SK-N-SH treated with all-trans-retinoic acid at 6 μM for 48 hours (cell line): ENCODE measurements around the gene CD55.

Experiments
- CSDC2 ChIP-seq: fragments of 250-450 bp; sonication (Bioruptor Pico); IDR thresholded peaks from 2 replicates; pipeline ENCODE4 v1.5.0; 2020; ENCODE audit warnings: mild to moderate bottlenecking, moderate library complexity
- ESRRG ChIP-seq: fragments of 250-450 bp; sonication (Bioruptor Pico); IDR thresholded peaks from 2 replicates; pipeline ENCODE4 v1.6.1; 2021; ENCODE audit warnings: mild to moderate bottlenecking
- ISL1 ChIP-seq: fragments of 250-450 bp; sonication (Bioruptor Pico); IDR thresholded peaks from 2 replicates; pipeline ENCODE4 v2.1.2; 2022; ENCODE audit warnings: mild to moderate bottlenecking, moderate library complexity
- ZC3H10 ChIP-seq: fragments of 250-450 bp; sonication (Bioruptor Pico); IDR thresholded peaks from 2 replicates; pipeline ENCODE4 v1.5.1; 2021; ENCODE audit warnings: mild to moderate bottlenecking, moderate library complexity
- ZFP30 ChIP-seq: fragments of 450-650 bp; formaldehyde crosslinking; IDR thresholded peaks from 2 replicates; pipeline ENCODE4 v1.5.0; 2022; ENCODE audit warnings: mild to moderate bottlenecking, moderate library complexity
- ZNF8 ChIP-seq: fragments of 450-650 bp; formaldehyde crosslinking; IDR thresholded peaks from 2 replicates; pipeline ENCODE4 v1.5.0; 2020; ENCODE audit warnings: mild to moderate bottlenecking, moderate library complexity
- TF ChIP-seq, protein P1 (sequence below): fragments of 250-450 bp; sonication (Bioruptor Pico); IDR thresholded peaks from 2 replicates; pipeline ENCODE4 v1.8.0; 2020; ENCODE audit warnings: mild to moderate bottlenecking, moderate library complexity, borderline replicate concordance
- TF ChIP-seq, protein P2 (sequence below): fragments of 250-450 bp; sonication (Bioruptor Pico); IDR thresholded peaks from 2 replicates; pipeline ENCODE4 v1.5.0; 2020; ENCODE audit warnings: mild to moderate bottlenecking, moderate library complexity
- TF ChIP-seq, protein P3 (sequence below): fragments of 250-450 bp; sonication (Bioruptor Pico); IDR thresholded peaks from 2 replicates; pipeline ENCODE4 v1.8.0; 2021; ENCODE audit warnings: low read depth, mild to moderate bottlenecking, moderate library complexity, borderline replicate concordance

DNA sequence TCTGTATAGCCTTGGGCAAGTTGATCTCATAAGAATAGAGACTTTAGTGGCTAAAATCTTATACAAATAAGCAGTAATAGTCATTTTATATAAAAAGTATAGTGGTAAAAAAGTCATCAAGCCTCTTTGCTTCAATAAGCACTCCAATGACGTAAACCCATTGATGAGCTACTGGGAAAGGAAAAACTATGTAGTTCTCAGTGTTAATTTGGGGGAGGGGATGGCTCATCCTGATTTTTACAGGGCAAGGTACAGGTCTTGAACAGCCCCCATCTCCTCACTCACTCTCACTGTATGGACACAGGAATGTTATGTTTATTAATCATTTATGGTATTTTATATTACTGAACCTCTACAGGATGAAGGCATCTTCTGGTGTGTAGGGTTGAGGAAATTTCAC, 38.1 kb upstream of the CD55 start:
- no peak for TF ChIP-seq ZNF8 (CRISPR knock-in tag)
- TF ChIP-seq, protein P1, sequence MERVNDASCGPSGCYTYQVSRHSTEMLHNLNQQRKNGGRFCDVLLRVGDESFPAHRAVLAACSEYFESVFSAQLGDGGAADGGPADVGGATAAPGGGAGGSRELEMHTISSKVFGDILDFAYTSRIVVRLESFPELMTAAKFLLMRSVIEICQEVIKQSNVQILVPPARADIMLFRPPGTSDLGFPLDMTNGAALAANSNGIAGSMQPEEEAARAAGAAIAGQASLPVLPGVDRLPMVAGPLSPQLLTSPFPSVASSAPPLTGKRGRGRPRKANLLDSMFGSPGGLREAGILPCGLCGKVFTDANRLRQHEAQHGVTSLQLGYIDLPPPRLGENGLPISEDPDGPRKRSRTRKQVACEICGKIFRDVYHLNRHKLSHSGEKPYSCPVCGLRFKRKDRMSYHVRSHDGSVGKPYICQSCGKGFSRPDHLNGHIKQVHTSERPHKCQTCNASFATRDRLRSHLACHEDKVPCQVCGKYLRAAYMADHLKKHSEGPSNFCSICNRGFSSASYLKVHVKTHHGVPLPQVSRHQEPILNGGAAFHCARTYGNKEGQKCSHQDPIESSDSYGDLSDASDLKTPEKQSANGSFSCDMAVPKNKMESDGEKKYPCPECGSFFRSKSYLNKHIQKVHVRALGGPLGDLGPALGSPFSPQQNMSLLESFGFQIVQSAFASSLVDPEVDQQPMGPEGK (CRISPR knock-in tag), result no peak
- TF ChIP-seq, protein P2, sequence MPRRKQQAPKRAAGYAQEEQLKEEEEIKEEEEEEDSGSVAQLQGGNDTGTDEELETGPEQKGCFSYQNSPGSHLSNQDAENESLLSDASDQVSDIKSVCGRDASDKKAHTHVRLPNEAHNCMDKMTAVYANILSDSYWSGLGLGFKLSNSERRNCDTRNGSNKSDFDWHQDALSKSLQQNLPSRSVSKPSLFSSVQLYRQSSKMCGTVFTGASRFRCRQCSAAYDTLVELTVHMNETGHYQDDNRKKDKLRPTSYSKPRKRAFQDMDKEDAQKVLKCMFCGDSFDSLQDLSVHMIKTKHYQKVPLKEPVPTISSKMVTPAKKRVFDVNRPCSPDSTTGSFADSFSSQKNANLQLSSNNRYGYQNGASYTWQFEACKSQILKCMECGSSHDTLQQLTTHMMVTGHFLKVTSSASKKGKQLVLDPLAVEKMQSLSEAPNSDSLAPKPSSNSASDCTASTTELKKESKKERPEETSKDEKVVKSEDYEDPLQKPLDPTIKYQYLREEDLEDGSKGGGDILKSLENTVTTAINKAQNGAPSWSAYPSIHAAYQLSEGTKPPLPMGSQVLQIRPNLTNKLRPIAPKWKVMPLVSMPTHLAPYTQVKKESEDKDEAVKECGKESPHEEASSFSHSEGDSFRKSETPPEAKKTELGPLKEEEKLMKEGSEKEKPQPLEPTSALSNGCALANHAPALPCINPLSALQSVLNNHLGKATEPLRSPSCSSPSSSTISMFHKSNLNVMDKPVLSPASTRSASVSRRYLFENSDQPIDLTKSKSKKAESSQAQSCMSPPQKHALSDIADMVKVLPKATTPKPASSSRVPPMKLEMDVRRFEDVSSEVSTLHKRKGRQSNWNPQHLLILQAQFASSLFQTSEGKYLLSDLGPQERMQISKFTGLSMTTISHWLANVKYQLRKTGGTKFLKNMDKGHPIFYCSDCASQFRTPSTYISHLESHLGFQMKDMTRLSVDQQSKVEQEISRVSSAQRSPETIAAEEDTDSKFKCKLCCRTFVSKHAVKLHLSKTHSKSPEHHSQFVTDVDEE (CRISPR knock-in tag), result no peak
- no peak for TF ChIP-seq ISL1 (CRISPR knock-in tag)
- TF ChIP-seq CSDC2 (CRISPR knock-in tag), result no peak
- TF ChIP-seq, protein P3, sequence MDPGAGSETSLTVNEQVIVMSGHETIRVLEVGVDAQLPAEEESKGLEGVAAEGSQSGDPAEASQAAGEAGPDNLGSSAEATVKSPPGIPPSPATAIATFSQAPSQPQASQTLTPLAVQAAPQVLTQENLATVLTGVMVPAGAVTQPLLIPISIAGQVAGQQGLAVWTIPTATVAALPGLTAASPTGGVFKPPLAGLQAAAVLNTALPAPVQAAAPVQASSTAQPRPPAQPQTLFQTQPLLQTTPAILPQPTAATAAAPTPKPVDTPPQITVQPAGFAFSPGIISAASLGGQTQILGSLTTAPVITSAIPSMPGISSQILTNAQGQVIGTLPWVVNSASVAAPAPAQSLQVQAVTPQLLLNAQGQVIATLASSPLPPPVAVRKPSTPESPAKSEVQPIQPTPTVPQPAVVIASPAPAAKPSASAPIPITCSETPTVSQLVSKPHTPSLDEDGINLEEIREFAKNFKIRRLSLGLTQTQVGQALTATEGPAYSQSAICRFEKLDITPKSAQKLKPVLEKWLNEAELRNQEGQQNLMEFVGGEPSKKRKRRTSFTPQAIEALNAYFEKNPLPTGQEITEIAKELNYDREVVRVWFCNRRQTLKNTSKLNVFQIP (CRISPR knock-in tag), result no peak
- TF ChIP-seq ZFP30 (CRISPR knock-in tag), result no peak
- TF ChIP-seq ZC3H10, result no peak
- no peak for TF ChIP-seq ESRRG (CRISPR knock-in tag)
